Measurements from ENCODE around the gene HMOX1.
"Not testable (repeated sequence)": the region's sequence is repeated elsewhere in the genome, so short reads cannot be mapped to it uniquely, and the experiment has no call there.

The HMOX1 gene

GRCh38 chr22:35425971-35426800 lies 45.3 kb downstream of the HMOX1 start:
- FAIRE-seq = no peak
- DNase-seq (ENCODE audit: extremely low spot score, insufficient read length, low read depth) = no peak

- FAIRE-seq = no peak
- DNase-seq (ENCODE audit: extremely low spot score, insufficient read length, low read depth) = no peak
These were observed 45.9 kb downstream of the HMOX1 start for GRCh38 chr22:35426801-35427140.

GRCh38 chr22:35430897-35431322 lies 50.0 kb downstream of the HMOX1 start:
- DNase-seq (ENCODE audit: extremely low spot score, insufficient read length, low read depth) = peak; percentile 32
- FAIRE-seq = peak; percentile 29

GRCh38 chr22:35431483-35432227 lies 50.8 kb downstream of the HMOX1 start:
- no peak for DNase-seq (ENCODE audit: extremely low spot score, insufficient read length, low read depth)
- FAIRE-seq = no peak

GRCh38 chr22:35432228-35432905 lies 51.5 kb downstream of the HMOX1 start:
- no peak for FAIRE-seq
- DNase-seq (ENCODE audit: extremely low spot score, insufficient read length, low read depth) = no peak

- no peak for FAIRE-seq
- DNase-seq (ENCODE audit: extremely low spot score, insufficient read length, low read depth) = no peak
These were observed 53.3 kb downstream of the HMOX1 start for GRCh38 chr22:35434061-35434710.

- FAIRE-seq (no peak), DNase-seq (ENCODE audit: extremely low spot score, insufficient read length, low read depth) (no peak)
These were observed 54.4 kb downstream of the HMOX1 start for GRCh38 chr22:35435201-35435740.

GRCh38 chr22:35436421-35436820 lies 55.5 kb downstream of the HMOX1 start:
- FAIRE-seq = no peak
- no peak for DNase-seq (ENCODE audit: extremely low spot score, insufficient read length, low read depth)

- FAIRE-seq = no peak
- no peak for DNase-seq (ENCODE audit: extremely low spot score, insufficient read length, low read depth)
These were observed 56.2 kb downstream of the HMOX1 start for GRCh38 chr22:35437049-35437448.

GRCh38 chr22:35438673-35439364 lies 57.9 kb downstream of the HMOX1 start:
- not testable (repeated sequence) for FAIRE-seq; DNase-seq (ENCODE audit: extremely low spot score, insufficient read length, low read depth)

- no peak for FAIRE-seq
- no peak for DNase-seq (ENCODE audit: extremely low spot score, insufficient read length, low read depth)
These were observed 58.4 kb downstream of the HMOX1 start for GRCh38 chr22:35439365-35439717.

GRCh38 chr22:35440129-35440528 lies 59.2 kb downstream of the HMOX1 start:
- DNase-seq (ENCODE audit: extremely low spot score, insufficient read length, low read depth) (no peak), FAIRE-seq (no peak)

- DNase-seq (ENCODE audit: extremely low spot score, insufficient read length, low read depth) = no peak
- no peak for FAIRE-seq
These were observed 60.7 kb downstream of the HMOX1 start for GRCh38 chr22:35441489-35442100.

- no peak for DNase-seq (ENCODE audit: extremely low spot score, insufficient read length, low read depth)
- FAIRE-seq = no peak
These were observed 61.6 kb downstream of the HMOX1 start for GRCh38 chr22:35442471-35442870.

GRCh38 chr22:35443338-35443737 lies 62.4 kb downstream of the HMOX1 start:
- no peak for FAIRE-seq

More at GRCh38 chr22:35443338-35443737, 62.4 kb downstream of the HMOX1 start:
- DNase-seq (ENCODE audit: extremely low spot score, insufficient read length, low read depth) = no peak
